ENCODE measurements around the gene DUSP15.

DUSP15 gene

GRCh38 chr20:31860390-31861134 is 9.8 kb downstream of the DUSP15 start:
- DNase-seq (ENCODE audit: low read depth), result no peak

GRCh38 chr20:31859998-31860380 is 10.3 kb downstream of the DUSP15 start:
- no peak for DNase-seq (ENCODE audit: low read depth)

DNA sequence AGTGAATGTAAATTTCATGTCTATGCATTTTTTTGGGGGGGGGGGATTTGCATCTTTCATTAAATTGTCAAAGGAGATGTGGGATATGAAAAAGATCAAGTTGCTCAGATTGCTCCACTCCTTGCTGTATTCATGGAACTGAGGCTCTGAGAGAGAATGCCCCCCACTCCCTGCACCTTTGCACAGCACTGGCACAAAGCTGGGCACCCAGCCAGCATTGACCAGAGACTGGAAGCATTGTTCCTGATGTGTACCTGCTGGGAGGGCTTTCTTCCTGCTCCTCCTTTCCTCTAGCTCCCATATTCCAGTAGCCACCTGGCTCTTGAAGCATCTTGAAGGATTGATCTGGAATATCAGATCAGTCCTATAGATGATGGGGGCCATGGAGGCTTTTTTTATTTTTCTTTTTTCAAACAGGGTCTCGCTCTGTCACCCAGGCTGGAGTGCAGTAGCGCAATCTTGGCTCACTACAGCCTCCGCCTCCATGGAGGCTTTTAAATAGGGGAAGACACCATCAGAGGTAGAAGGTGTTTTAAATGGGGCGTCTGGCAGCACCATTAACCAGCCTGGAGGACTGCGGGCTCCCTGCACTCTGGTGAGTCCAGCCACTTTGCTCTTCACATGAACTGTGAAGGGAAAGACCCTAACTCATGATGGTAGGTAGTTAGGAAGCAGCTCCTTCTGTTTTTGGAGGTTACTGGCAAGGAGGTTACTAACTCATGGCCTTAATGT is 10.9 kb downstream of the DUSP15 start:
- DNase-seq (ENCODE audit: low read depth), result no peak

GRCh38 chr20:31858760-31859083 is 11.6 kb downstream of the DUSP15 start:
- no peak for DNase-seq (ENCODE audit: low read depth)

GRCh38 chr20:31857861-31858759 is 12.2 kb downstream of the DUSP15 start:
- no peak for DNase-seq (ENCODE audit: low read depth)

DNA sequence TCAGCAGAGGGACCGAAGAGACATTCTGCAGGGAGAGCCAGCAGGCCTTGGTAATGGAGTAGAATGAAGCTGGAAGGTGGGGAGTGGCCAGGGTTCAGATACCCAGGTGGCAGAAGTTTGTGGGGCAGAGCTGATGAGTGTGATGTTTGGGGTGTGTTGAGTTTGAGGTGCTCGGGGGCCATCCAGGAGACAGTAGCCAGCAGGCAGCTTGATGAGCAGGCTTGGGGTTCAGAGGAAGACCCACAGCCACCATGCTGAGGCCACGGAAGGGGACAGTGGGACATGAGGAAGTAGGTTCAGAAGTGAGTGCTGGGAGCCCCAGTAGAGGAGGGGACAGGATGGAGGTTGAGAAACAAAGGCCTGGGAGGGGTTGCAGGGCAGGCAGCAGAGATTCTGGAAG is 13.8 kb downstream of the DUSP15 start:
- DNase-seq (ENCODE audit: low read depth), result no peak

DNA sequence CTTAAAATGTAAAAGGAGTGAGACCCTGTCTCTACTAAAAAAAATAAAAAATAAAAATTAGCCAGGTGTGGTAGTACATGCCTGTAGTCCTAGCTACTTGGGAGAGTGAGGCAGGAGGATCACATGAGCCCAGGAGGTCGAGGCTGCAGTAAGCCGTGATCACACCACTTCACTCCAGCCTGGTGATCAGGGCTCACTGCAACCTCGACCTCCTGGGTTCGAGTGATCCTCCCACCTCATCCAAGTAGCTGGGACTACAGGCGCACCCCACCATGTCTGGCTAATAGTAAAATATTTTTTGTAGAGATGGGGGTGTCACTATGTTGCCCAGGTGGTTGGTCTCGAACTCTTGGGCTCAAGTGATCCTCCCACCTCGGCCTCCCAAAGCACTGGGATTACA is 16.8 kb downstream of the DUSP15 start:
- DNase-seq (ENCODE audit: low read depth), result no peak

DNA sequence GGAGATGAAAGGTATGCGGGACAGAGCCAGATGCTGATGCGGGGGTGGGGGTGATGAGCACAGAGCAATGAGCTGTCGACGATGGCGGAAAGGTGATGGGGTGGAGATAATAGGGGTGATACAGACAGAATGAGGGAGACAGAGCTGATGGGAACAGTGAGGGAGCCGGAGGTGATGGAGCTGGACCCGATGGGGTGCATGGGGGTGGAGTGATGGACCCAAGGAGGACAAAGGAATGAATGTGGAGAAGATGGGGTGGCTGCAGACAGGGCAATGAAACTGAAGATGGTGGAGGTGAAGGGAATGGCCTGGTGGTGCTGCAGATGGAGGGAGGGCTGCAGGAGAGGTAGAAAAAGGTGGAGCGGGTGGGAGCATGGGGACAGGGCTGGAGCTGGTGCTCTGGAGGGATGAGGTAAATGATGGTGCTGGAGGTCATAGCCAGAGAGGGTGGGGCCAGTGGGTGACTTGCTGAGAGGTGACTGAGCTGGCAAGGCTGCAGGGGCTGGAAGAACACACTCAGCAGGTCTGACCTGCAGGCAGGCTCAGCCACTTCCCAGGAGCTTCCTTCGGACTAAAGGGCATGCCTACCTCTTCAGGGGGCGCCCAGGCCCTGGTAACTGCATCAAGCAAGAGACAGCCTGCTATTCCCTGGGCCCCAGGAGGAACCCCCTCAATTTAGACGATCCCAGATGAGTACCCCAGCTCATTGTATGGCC is 18.9 kb downstream of the DUSP15 start:
- DNase-seq (ENCODE audit: low read depth), result no peak

GRCh38 chr20:31849306-31849930 is 20.9 kb downstream of the DUSP15 start:
- DNase-seq (ENCODE audit: low read depth), result no peak

DNA sequence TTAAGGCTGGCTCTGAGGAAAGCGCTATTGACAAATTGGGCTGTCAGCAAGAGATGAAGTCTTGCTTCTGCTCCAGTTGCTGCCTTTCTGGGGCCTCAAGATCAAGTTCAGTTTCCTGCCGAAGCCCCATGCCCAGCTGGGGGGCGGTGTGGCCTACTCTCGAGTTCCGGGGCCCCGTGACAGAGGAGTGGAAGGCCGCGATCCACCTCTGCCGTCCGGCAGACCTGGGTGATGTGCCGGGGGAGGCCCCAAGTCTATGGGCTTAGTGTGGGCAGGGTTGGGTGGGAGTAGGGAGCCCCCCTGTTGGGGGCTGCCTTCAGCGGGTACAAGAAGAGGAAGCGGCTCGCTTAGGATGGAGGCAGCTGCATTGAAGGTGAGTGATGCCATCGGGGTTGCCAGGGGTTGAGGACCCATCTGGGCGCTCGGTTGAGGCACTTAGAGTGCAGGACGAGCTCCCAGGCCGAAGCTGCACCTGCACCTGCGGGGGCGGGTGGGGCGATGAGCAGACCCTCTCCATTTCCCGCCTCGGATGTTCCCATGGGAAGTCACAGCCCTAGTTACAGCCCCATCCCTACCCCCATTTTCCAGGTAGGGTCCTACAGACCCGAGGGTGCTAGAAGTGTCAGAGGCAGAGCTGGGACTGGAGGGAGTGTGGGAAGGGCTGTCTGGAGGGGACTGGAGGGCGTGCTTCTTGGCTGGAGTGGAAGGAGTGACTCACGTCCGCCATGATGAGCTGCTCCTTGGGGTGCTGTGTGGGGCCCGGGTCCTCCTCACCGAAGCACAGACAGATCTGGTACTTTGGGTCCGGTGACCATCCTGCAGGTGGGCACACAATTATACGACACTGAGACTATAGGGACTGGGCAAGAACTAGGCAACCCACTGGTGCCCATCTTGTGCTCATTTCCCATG is 22.0 kb downstream of the DUSP15 start:
- DNase-seq (ENCODE audit: low read depth), result no peak

DNA sequence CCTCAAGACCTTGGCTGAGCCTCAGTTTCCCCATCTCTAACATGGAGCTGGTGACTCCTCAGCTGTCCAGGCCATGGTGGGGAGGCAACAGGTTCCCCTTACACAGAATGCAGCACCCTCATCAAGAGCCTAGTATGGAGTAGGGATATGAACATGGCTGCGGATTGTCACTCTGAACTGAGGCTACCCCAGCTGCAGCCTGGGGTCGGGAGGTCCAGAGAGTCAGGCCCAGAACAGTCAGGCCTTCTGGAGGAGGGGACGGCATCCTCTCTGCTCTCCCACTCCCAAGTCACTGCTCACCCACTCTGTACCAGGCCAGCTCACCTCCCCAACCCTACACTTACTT is 23.6 kb downstream of the DUSP15 start:
- DNase-seq (ENCODE audit: low read depth), result no peak

DNA sequence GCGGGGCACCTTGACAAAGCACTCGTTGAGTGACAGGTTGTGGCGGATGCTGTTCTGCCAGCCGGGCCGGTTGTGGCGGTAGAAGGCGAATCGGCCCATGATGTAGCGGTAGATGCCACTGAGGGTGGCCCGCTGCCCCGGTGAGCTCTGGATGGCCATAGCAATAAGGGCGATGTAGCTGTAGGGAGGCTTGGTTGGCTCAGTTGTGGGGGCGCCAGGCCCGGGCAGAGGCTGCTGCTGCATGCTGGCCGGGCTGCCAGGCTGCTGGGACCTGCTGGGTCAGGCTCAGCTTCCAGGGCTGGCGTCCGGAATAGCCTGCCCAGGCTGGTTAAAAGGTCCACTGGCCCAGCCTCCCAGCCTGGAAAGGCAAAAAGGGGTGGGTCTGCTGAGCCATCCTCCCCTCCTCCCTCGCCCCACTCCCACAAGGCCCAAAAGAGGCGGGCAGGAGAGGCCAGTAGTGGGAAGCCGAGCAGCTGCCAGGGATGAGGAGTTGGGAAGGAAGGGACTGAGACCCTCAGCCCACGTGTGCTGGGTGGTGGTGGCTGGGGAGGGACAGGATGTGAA is 24.9 kb downstream of the DUSP15 start, which contains the start of gene FOXS1:
TSS of gene FOXS1 (minus strand) at position 305 of the 564 bp plus-strand sequence. CDS start at position 243, 62 bp downstream.
- DNase-seq (ENCODE audit: low read depth), result no peak

GRCh38 chr20:31844737-31845299 is 25.5 kb downstream of the DUSP15 start:
- no peak for DNase-seq (ENCODE audit: low read depth)

- DNase-seq (ENCODE audit: low read depth), result no peak
Measured at GRCh38 chr20:31843881-31844280, 26.4 kb downstream of the DUSP15 start.

GRCh38 chr20:31843288-31843687 is 27.0 kb downstream of the DUSP15 start:
- no peak for DNase-seq (ENCODE audit: low read depth)

GRCh38 chr20:31842471-31843157 is 27.7 kb downstream of the DUSP15 start:
- DNase-seq (ENCODE audit: low read depth), result no peak

- DNase-seq (ENCODE audit: low read depth), result no peak
Measured at GRCh38 chr20:31841928-31842327, 28.4 kb downstream of the DUSP15 start.

- no peak for DNase-seq (ENCODE audit: low read depth)
Measured at GRCh38 chr20:31840906-31841816, 29.2 kb downstream of the DUSP15 start.
